HEK293 (cell line): ENCODE measurements around the gene TRMT1L.

Experiments used
- CTCF ChIP-seq: fragments of 450-650 bp; formaldehyde crosslinking; IDR thresholded peaks from 2 replicates; pipeline ENCODE4 v1.5.1; 2016; ENCODE audit warnings: missing biosample characterization, missing genetic modification characterization
- EGR2 ChIP-seq: fragments of 450-650 bp; formaldehyde crosslinking; IDR thresholded peaks from 2 replicates; pipeline ENCODE4 v1.5.1; 2016; ENCODE audit warnings: low read depth, missing biosample characterization, missing genetic modification characterization
- GFI1B ChIP-seq: fragments of 450-650 bp; formaldehyde crosslinking; IDR thresholded peaks from 2 replicates; pipeline ENCODE4 v1.5.1; 2016; ENCODE audit warnings: missing biosample characterization, missing genetic modification characterization
- PRDM6 ChIP-seq: fragments of 450-650 bp; formaldehyde crosslinking; IDR thresholded peaks from 2 replicates; pipeline ENCODE4 v1.5.1; 2017; ENCODE audit warnings: missing biosample characterization, missing genetic modification characterization
- SP7 ChIP-seq: fragments of 450-650 bp; formaldehyde crosslinking; IDR thresholded peaks from 2 replicates; pipeline ENCODE4 v1.5.1; 2016; ENCODE audit warnings: missing biosample characterization, missing genetic modification characterization
- TCF7L2 ChIP-seq: IDR thresholded peaks from 2 replicates; pipeline ENCODE4 v1.6.1; 2011; ENCODE audit warnings: low read depth, mild to moderate bottlenecking, inconsistent platforms, low read length, moderate library complexity, borderline replicate concordance
- ZBTB10 ChIP-seq: fragments of 450-650 bp; formaldehyde crosslinking; IDR thresholded peaks from 2 replicates; pipeline ENCODE4 v1.5.1; 2016; ENCODE audit warnings: missing biosample characterization, missing genetic modification characterization
- ZBTB48 ChIP-seq: fragments of 450-650 bp; formaldehyde crosslinking; IDR thresholded peaks from 2 replicates; pipeline ENCODE4 v1.5.1; 2016; ENCODE audit warnings: missing biosample characterization, missing genetic modification characterization
- ZFP69B ChIP-seq: fragments of 450-650 bp; formaldehyde crosslinking; IDR thresholded peaks from 2 replicates; pipeline ENCODE4 v1.5.1; 2016; ENCODE audit warnings: missing biosample characterization, missing genetic modification characterization
- ZIC2 ChIP-seq: fragments of 450-650 bp; formaldehyde crosslinking; IDR thresholded peaks from 2 replicates; pipeline ENCODE4 v1.5.1; 2016; ENCODE audit warnings: missing biosample characterization, missing genetic modification characterization
- ZNF133 ChIP-seq: fragments of 450-650 bp; formaldehyde crosslinking; IDR thresholded peaks from 2 replicates; pipeline ENCODE4 v1.5.1; 2016; ENCODE audit warnings: missing biosample characterization, missing genetic modification characterization
- ZNF155 ChIP-seq: fragments of 450-650 bp; formaldehyde crosslinking; IDR thresholded peaks from 2 replicates; pipeline ENCODE4 v1.5.1; 2016; ENCODE audit warnings: missing biosample characterization, missing genetic modification characterization
- ZNF19 ChIP-seq: fragments of 450-650 bp; formaldehyde crosslinking; IDR thresholded peaks from 2 replicates; pipeline ENCODE4; 2016; ENCODE audit warnings: missing biosample characterization, missing genetic modification characterization, low read depth
- ZNF302 ChIP-seq: fragments of 450-650 bp; formaldehyde crosslinking; IDR thresholded peaks from 2 replicates; pipeline ENCODE4 v1.5.1; 2016; ENCODE audit warnings: missing biosample characterization, missing genetic modification characterization, low read depth
- ZNF341 ChIP-seq: fragments of 450-650 bp; formaldehyde crosslinking; IDR thresholded peaks from 2 replicates; pipeline ENCODE4; 2016; ENCODE audit warnings: low read depth, missing biosample characterization, missing genetic modification characterization
- ZNF473 ChIP-seq: fragments of 450-650 bp; formaldehyde crosslinking; IDR thresholded peaks from 2 replicates; pipeline ENCODE4 v1.5.1; 2017; ENCODE audit warnings: missing biosample characterization, missing genetic modification characterization
- ZNF521 ChIP-seq: fragments of 450-650 bp; formaldehyde crosslinking; IDR thresholded peaks from 2 replicates; pipeline ENCODE4 v1.5.1; 2017; ENCODE audit warnings: missing biosample characterization, mild to moderate bottlenecking, missing genetic modification characterization
- ZNF561 ChIP-seq: fragments of 450-650 bp; IDR thresholded peaks from 2 replicates; pipeline ENCODE4 v1.5.1; 2018; ENCODE audit warnings: missing biosample characterization, missing genetic modification characterization, borderline replicate concordance
- ZNF626 ChIP-seq: fragments of 450-650 bp; sonication (Bioruptor Pico); formaldehyde crosslinking; IDR thresholded peaks from 2 replicates; pipeline ENCODE4 v1.5.1; 2018; ENCODE audit warnings: missing biosample characterization, missing genetic modification characterization, inconsistent platforms
- ZNF645 ChIP-seq: fragments of 450-650 bp; formaldehyde crosslinking; IDR thresholded peaks from 2 replicates; pipeline ENCODE4; 2016; ENCODE audit warnings: missing biosample characterization, missing genetic modification characterization
- ZNF658 ChIP-seq: fragments of 450-650 bp; formaldehyde crosslinking; IDR thresholded peaks from 2 replicates; pipeline ENCODE4; 2016; ENCODE audit warnings: missing biosample characterization, missing genetic modification characterization
- ZNF830 ChIP-seq: fragments of 450-650 bp; IDR thresholded peaks from 2 replicates; pipeline ENCODE4 v1.5.0; 2018; ENCODE audit warnings: missing biosample characterization, missing genetic modification characterization, low read depth, mild to moderate bottlenecking, moderate library complexity
- ZNF843 ChIP-seq: fragments of 450-650 bp; formaldehyde crosslinking; IDR thresholded peaks from 2 replicates; pipeline ENCODE4 v1.5.1; 2016; ENCODE audit warnings: missing biosample characterization, missing genetic modification characterization
- ZXDB ChIP-seq: fragments of 450-650 bp; formaldehyde crosslinking; IDR thresholded peaks from 2 replicates; pipeline ENCODE4 v1.5.1; 2016; ENCODE audit warnings: missing biosample characterization, missing genetic modification characterization
- TF ChIP-seq, protein P1 (sequence below): fragments of 450-650 bp; formaldehyde crosslinking; IDR thresholded peaks from 2 replicates; pipeline ENCODE4 v1.5.1; 2017; ENCODE audit warnings: missing biosample characterization, missing genetic modification characterization
- TF ChIP-seq, protein P2 (sequence below): fragments of 450-650 bp; formaldehyde crosslinking; conservative IDR thresholded peaks from 2 replicates; pipeline ENCODE4 v1.5.1; 2016; ENCODE audit warnings: low read depth, missing biosample characterization, missing genetic modification characterization
- TF ChIP-seq, protein P3 (sequence below): fragments of 450-650 bp; formaldehyde crosslinking; IDR thresholded peaks from 2 replicates; pipeline ENCODE4 v1.5.1; 2016; ENCODE audit warnings: missing biosample characterization, missing genetic modification characterization

TRMT1L gene

DNA sequence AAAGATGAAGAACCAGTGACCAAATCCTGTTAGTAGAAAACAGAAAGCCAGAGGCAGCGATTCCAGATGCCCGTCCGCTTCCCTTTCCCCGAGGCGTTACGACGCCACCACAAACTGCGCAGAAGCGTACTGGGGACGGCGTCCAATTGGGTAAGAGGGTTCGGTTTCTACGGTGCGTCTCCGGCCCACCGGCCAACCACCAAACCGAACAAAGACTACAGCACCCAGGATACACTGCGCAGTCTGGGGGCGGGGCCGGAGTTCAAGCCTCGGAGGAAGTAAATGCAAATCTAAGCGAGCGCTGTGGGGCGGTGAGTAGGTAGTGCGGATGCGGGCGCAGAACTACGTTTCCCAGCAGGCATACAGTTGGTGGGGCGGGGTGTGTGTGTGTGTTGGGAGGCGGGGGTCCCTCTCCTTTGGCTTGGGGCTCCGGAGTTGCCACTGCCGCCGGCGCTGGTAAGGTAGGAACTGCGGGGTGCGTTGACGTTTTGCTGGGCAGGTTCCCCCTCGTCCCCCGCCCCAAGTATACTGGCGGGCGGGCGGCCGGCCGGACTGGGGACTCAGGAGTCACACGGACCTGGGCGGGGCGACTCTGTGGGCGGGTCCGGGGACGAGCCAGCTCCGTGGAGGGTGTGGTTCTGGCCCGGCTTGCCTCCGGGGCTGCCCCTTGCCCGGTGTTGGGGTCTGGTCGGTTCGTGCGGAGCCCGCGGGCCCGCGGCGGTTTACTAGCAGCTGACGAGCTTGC, at the start of gene TRMT1L, which contains the start of gene SWT1 (continued):
- TF ChIP-seq, protein P1, sequence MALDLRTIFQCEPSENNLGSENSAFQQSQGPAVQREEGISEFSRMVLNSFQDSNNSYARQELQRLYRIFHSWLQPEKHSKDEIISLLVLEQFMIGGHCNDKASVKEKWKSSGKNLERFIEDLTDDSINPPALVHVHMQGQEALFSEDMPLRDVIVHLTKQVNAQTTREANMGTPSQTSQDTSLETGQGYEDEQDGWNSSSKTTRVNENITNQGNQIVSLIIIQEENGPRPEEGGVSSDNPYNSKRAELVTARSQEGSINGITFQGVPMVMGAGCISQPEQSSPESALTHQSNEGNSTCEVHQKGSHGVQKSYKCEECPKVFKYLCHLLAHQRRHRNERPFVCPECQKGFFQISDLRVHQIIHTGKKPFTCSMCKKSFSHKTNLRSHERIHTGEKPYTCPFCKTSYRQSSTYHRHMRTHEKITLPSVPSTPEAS (tag by site-specific recombination) = 0 out of 2 replicates have a peak, but pooled peaks have one; percentile 38
- TF ChIP-seq ZNF626 (tag by site-specific recombination) (no peak), ZNF645 (tag by site-specific recombination) (no peak), CTCF (tag by site-specific recombination) (no peak), EGR2 (tag by site-specific recombination) (peak; percentile 87), ZXDB (tag by site-specific recombination) (peak; percentile 52; the same call in 1 of the 2 replicates), ZBTB10 (peak; percentile 91), ZNF341 (tag by site-specific recombination) (peak; percentile 76), ZIC2 (peak; percentile 37; the same call in 1 of the 2 replicates), TCF7L2 (no peak), ZNF19 (tag by site-specific recombination) (no peak), ZNF155 (no peak), ZNF521 (tag by site-specific recombination) (no peak), ZNF843 (tag by site-specific recombination) (no peak), ZBTB48 (tag by site-specific recombination) (no peak), PRDM6 (tag by site-specific recombination) (no peak), GFI1B (no peak), ZNF658 (tag by site-specific recombination) (no peak), ZNF561 (tag by site-specific recombination) (peak; percentile 22; the same call in 1 of the 2 replicates), ZFP69B (tag by site-specific recombination) (peak; percentile 31; the same call in 1 of the 2 replicates), ZNF302 (tag by site-specific recombination) (no peak), ZNF133 (tag by site-specific recombination) (no peak), SP7 (tag by site-specific recombination) (peak; percentile 48), ZNF473 (no peak), ZNF830 (no peak)
- TF ChIP-seq, protein P2, sequence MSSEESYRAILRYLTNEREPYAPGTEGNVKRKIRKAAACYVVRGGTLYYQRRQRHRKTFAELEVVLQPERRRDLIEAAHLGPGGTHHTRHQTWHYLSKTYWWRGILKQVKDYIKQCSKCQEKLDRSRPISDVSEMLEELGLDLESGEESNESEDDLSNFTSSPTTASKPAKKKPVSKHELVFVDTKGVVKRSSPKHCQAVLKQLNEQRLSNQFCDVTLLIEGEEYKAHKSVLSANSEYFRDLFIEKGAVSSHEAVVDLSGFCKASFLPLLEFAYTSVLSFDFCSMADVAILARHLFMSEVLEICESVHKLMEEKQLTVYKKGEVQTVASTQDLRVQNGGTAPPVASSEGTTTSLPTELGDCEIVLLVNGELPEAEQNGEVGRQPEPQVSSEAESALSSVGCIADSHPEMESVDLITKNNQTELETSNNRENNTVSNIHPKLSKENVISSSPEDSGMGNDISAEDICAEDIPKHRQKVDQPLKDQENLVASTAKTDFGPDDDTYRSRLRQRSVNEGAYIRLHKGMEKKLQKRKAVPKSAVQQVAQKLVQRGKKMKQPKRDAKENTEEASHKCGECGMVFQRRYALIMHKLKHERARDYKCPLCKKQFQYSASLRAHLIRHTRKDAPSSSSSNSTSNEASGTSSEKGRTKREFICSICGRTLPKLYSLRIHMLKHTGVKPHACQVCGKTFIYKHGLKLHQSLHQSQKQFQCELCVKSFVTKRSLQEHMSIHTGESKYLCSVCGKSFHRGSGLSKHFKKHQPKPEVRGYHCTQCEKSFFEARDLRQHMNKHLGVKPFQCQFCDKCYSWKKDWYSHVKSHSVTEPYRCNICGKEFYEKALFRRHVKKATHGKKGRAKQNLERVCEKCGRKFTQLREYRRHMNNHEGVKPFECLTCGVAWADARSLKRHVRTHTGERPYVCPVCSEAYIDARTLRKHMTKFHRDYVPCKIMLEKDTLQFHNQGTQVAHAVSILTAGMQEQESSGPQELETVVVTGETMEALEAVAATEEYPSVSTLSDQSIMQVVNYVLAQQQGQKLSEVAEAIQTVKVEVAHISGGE (tag by site-specific recombination) = peak; percentile 98
- TF ChIP-seq, protein P3, sequence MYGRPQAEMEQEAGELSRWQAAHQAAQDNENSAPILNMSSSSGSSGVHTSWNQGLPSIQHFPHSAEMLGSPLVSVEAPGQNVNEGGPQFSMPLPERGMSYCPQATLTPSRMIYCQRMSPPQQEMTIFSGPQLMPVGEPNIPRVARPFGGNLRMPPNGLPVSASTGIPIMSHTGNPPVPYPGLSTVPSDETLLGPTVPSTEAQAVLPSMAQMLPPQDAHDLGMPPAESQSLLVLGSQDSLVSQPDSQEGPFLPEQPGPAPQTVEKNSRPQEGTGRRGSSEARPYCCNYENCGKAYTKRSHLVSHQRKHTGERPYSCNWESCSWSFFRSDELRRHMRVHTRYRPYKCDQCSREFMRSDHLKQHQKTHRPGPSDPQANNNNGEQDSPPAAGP (tag by site-specific recombination) = peak; percentile 29; the same call in 1 of the 2 replicates
